GM08714 (cell line): Measurements from ENCODE around the gene NFIC.
"Not testable (repeated sequence)": the region's sequence is repeated elsewhere in the genome, so short reads cannot be mapped to it uniquely, and the experiment has no call there.

Experiments used
- H3K4me3 ChIP-seq: fragments of 200-500 bp; sonication (Bioruptor generic); 2 replicates; pipeline ENCODE4 v1.5.1; 2014; ENCODE audit warnings: mild to moderate bottlenecking, low read length, inconsistent platforms
- ZNF274 ChIP-seq: IDR thresholded peaks from 2 replicates; pipeline ENCODE4 v1.6.1; 2012; ENCODE audit warnings: mild to moderate bottlenecking, low read depth, low read length

The NFIC gene

GRCh38 chr19:3494559-3494958, 128.2 kb downstream of the NFIC start:
- no peak for TF ChIP-seq ZNF274
- no peak overlapping the region for H3K4me3 ChIP-seq

GRCh38 chr19:3496392-3497273, 130.2 kb downstream of the NFIC start:
- H3K4me3 ChIP-seq, result no peak overlapping the region
- TF ChIP-seq ZNF274, result no peak

GRCh38 chr19:3497757-3498520, 131.6 kb downstream of the NFIC start:
- no peak for TF ChIP-seq ZNF274
- H3K4me3 ChIP-seq, result no peak overlapping the region

GRCh38 chr19:3499738-3500428, 133.5 kb downstream of the NFIC start:
- H3K4me3 ChIP-seq, result peak overlapping the region; percentile 89
- TF ChIP-seq ZNF274, result no peak

GRCh38 chr19:3500429-3501101, 134.2 kb downstream of the NFIC start, which contains the start of gene DOHH:
DOHH (minus strand) TSS chr19:3500674; CDS start chr19:3496814, 3,860 bp downstream.
- TF ChIP-seq ZNF274, result no peak
- H3K4me3 ChIP-seq, result peak within 1 kb of the TSS; percentile 89

GRCh38 chr19:3501780-3502179, 135.4 kb downstream of the NFIC start:
- no peak for TF ChIP-seq ZNF274
- no peak overlapping the region for H3K4me3 ChIP-seq

- H3K4me3 ChIP-seq, result no peak overlapping the region
- TF ChIP-seq ZNF274, result no peak
Measured at GRCh38 chr19:3503036-3503572, 136.7 kb downstream of the NFIC start.

- no peak overlapping the region for H3K4me3 ChIP-seq
- TF ChIP-seq ZNF274, result no peak
Measured at GRCh38 chr19:3504735-3505134, 138.4 kb downstream of the NFIC start.

GRCh38 chr19:3505598-3506383, 139.4 kb downstream of the NFIC start, which contains the start of gene FZR1:
FZR1 (plus strand) TSS chr19:3506311; CDS start chr19:3522990, 16,679 bp downstream.
- TF ChIP-seq ZNF274, result no peak
- peak within 1 kb of the TSS; percentile 88 for H3K4me3 ChIP-seq

GRCh38 chr19:3506384-3507340, 140.3 kb downstream of the NFIC start:
- H3K4me3 ChIP-seq, result peak overlapping the region; percentile 88
- TF ChIP-seq ZNF274, result no peak

- H3K4me3 ChIP-seq, result peak overlapping the region; percentile 88
- no peak for TF ChIP-seq ZNF274
Measured at GRCh38 chr19:3507371-3508120, 141.2 kb downstream of the NFIC start.

GRCh38 chr19:3508121-3508661, 141.8 kb downstream of the NFIC start:
- H3K4me3 ChIP-seq, result not testable (repeated sequence)
